ENCODE results near the gene IL36B.

The IL36B gene

GRCh38 chr2:113058998-113059960, 6.6 kb upstream of the IL36B start, which contains the start of gene IL36RN:
Gene IL36RN, plus strand, starts transcription at chr2:113059198. Its CDS starts 241 bp downstream, at chr2:113059439.
- TF ChIP-seq TAF1 (IDR thresholded peaks at IDR 0.05; ENCODE audit: low read depth, low read length) = no peak
- no peak for TF ChIP-seq POU2F2 (IDR thresholded peaks at IDR 0.05; ENCODE audit: low read depth, low read length)
- FAIRE-seq (no peak), DNase-seq (ENCODE audit: insufficient read length, low spot score) (no peak)

DNA sequence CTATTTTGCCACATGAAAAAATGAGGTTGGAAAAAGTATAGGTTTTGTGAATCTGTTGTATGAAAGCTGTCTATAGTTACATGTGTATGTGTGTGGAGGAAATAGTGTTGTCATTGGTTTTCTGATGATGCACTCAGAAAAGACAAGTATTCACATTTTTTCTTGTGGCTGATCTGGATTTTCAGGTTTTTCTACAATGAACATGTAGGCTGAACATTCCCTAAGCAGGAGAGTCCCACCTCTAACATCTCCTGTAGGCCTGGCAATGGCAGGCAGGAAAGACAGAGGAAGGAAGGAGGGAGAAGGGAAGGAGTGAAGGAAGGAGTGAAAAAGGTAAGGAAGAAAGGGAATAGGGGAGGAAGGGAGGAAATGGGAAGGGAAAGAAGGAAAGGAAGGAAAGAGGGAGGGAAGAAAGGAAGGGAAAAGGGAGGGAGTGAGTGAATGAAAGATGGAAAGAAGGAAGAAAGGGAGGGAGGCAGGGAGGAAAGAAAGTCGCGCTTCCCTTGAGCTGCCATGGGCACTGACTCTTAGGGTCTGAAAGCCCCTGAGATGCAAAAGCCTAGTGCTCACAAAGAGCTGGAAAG, 5.8 kb upstream of the IL36B start:
- FAIRE-seq = no peak
- no peak for DNase-seq (ENCODE audit: insufficient read length, low spot score)

DNA sequence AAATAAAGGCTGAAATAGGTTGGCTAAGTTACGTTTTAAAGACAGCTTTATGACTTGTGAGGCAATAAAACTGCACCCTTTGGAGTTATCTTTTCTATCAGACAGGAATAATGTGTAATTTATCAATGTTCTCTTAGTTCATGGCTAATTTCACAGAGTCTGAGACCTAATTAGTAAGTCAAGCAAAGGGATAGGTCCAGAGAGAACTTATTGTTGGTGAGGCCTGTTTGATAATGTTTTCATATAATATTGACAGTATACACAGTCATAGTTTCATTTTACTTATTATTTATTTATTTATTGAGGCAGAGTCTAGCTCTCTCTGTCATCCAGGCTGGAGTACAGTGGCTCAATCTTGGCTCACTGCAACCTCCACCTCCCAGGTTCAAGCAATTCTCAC, 4.5 kb upstream of the IL36B start:
- DNase-seq (ENCODE audit: insufficient read length, low spot score) (no peak), FAIRE-seq (no peak)
- TF ChIP-seq POU2F2 (IDR thresholded peaks at IDR 0.05; ENCODE audit: low read depth, low read length) = no peak
- TF ChIP-seq TAF1 (IDR thresholded peaks at IDR 0.05; ENCODE audit: low read depth, low read length) = no peak
- no peak for TF ChIP-seq POLR2A (IDR thresholded peaks at IDR 0.05; ENCODE audit: low read depth, low read length)
- TF ChIP-seq POLR2AphosphoS5 (IDR thresholded peaks at IDR 0.05; ENCODE audit: low read depth, low read length) = no peak
- no peak for TF ChIP-seq PAX5 (IDR thresholded peaks at IDR 0.05; ENCODE audit: insufficient read depth, low read length, severe bottlenecking)
- TF ChIP-seq SPI1 (IDR thresholded peaks at IDR 0.05; ENCODE audit: low read depth, low read length) = no peak

More for the DNA sequence above, 5.8 kb upstream of the IL36B start:
- TF ChIP-seq POLR2A (IDR thresholded peaks at IDR 0.05; ENCODE audit: low read depth, low read length) = no peak
- TF ChIP-seq SPI1 (IDR thresholded peaks at IDR 0.05; ENCODE audit: low read depth, low read length) = no peak
- TF ChIP-seq POU2F2 (IDR thresholded peaks at IDR 0.05; ENCODE audit: low read depth, low read length) = no peak
- no peak for TF ChIP-seq POLR2AphosphoS5 (IDR thresholded peaks at IDR 0.05; ENCODE audit: low read depth, low read length)

GRCh38 chr2:113056521-113056920, 3.9 kb upstream of the IL36B start:
- no peak for DNase-seq (ENCODE audit: insufficient read length, low spot score)
- no peak for FAIRE-seq
- no peak for TF ChIP-seq POLR2AphosphoS5 (IDR thresholded peaks at IDR 0.05; ENCODE audit: low read depth, low read length)
- TF ChIP-seq TAF1 (IDR thresholded peaks at IDR 0.05; ENCODE audit: low read depth, low read length) = no peak
- no peak for TF ChIP-seq POU2F2 (IDR thresholded peaks at IDR 0.05; ENCODE audit: low read depth, low read length)
- TF ChIP-seq POLR2A (IDR thresholded peaks at IDR 0.05; ENCODE audit: low read depth, low read length) = no peak
- TF ChIP-seq SPI1 (IDR thresholded peaks at IDR 0.05; ENCODE audit: low read depth, low read length) = no peak
- TF ChIP-seq PAX5 (IDR thresholded peaks at IDR 0.05; ENCODE audit: insufficient read depth, low read length, severe bottlenecking) = no peak

DNA sequence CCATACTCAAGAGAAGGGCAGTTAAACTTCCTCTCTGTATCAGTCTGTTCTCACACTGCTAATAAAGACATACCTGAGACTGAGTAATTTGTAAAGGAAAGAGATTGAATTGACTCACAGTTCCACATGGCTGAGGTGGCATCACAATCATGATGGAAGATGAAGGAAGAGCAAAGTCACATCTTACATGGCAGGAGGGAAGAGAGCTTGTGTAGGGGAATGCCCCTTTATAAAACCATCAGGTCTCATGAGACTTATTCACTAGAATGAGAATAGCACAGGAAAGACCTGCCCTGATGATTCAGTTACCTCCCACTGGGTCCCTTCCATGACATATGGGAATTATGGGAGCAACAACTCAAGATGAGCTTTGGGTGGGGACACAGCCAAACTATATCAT, 1.4 kb upstream of the IL36B start:
- no peak for FAIRE-seq
- no peak for DNase-seq (ENCODE audit: insufficient read length, low spot score)
- no peak for TF ChIP-seq POU2F2 (IDR thresholded peaks at IDR 0.05; ENCODE audit: low read depth, low read length)
- TF ChIP-seq PAX5 (IDR thresholded peaks at IDR 0.05; ENCODE audit: insufficient read depth, low read length, severe bottlenecking) = no peak
- TF ChIP-seq SPI1 (IDR thresholded peaks at IDR 0.05; ENCODE audit: low read depth, low read length) = no peak
- TF ChIP-seq TAF1 (IDR thresholded peaks at IDR 0.05; ENCODE audit: low read depth, low read length) = no peak
- TF ChIP-seq POLR2AphosphoS5 (IDR thresholded peaks at IDR 0.05; ENCODE audit: low read depth, low read length) = no peak
- TF ChIP-seq POLR2A (IDR thresholded peaks at IDR 0.05; ENCODE audit: low read depth, low read length) = no peak

DNA sequence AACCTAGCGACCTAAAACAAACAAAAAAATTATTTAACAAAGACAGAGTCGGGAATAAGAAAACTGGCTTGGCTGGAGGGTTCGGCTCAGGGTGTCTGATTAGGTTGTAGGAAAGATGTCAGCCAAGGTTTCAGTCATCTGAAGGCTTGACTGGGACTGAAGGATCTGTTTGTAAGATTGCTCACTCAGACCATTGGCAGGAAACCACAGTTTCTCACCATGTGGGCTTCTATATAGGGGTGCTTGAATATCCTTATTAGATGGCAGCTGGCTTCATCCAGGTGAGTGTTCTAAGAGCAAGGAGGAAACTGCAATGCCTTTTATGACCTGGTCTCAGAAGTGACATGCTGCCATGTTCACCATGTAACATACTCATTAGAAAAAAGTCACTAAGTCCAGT, 999 bp upstream of the IL36B start:
- no peak for TF ChIP-seq PAX5 (IDR thresholded peaks at IDR 0.05; ENCODE audit: insufficient read depth, low read length, severe bottlenecking)
- no peak for FAIRE-seq
- DNase-seq (ENCODE audit: insufficient read length, low spot score) = no peak

GRCh38 chr2:113050921-113051895, 1.5 kb downstream of the IL36B start:
- DNase-seq (ENCODE audit: insufficient read length, low spot score) = no peak
- TF ChIP-seq POLR2AphosphoS5 (IDR thresholded peaks at IDR 0.05; ENCODE audit: low read depth, low read length) = no peak
- no peak for TF ChIP-seq POLR2A (IDR thresholded peaks at IDR 0.05; ENCODE audit: low read depth, low read length)
- no peak for TF ChIP-seq TAF1 (IDR thresholded peaks at IDR 0.05; ENCODE audit: low read depth, low read length)
- FAIRE-seq = no peak

DNA sequence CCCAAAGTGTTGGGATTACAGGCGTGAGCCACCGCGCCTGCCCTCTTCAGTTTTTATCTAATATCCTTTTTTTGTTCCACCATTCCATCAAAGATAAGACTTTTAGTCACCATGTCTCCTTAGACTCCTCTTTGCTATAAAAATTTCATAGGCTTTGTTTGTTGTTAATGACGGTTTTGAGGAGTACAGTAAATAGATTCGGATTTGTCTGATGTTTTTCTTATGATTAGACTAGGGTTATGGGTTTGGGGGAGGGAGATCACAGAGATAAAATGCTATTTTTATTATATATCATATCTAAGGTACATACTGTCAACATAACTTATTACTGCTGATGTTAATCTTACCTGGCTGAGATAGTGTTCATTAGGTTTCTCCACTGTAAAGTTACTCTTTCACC, 6.2 kb downstream of the IL36B start:
- no peak for DNase-seq (ENCODE audit: insufficient read length, low spot score)
- TF ChIP-seq POLR2AphosphoS5 (IDR thresholded peaks at IDR 0.05; ENCODE audit: low read depth, low read length) (no peak), SPI1 (IDR thresholded peaks at IDR 0.05; ENCODE audit: low read depth, low read length) (no peak), POU2F2 (IDR thresholded peaks at IDR 0.05; ENCODE audit: low read depth, low read length) (no peak), POLR2A (IDR thresholded peaks at IDR 0.05; ENCODE audit: low read depth, low read length) (no peak), PAX5 (IDR thresholded peaks at IDR 0.05; ENCODE audit: insufficient read depth, low read length, severe bottlenecking) (no peak), TAF1 (IDR thresholded peaks at IDR 0.05; ENCODE audit: low read depth, low read length) (no peak)
- no peak for FAIRE-seq

DNA sequence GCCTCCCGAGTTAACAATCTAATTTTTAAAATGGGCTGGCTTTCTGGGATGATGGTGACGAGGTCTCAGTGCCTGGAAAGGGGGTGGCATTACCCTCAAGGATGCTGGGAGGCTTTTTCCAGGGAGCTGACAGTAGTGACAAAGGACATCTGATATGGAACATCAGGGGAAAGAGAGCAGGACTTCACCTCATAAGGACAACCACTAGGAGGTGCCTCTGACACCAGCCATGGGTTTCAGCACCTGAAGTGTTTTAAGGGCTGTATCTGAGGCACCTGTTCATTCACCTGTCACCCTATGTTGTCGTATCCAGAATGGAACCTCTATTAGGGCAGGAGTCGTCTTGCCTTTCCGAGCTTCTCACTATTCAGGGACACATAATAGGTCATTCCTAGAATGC, 10.8 kb downstream of the IL36B start:
- TF ChIP-seq POLR2A (IDR thresholded peaks at IDR 0.05; ENCODE audit: low read depth, low read length) (no peak), PAX5 (IDR thresholded peaks at IDR 0.05; ENCODE audit: insufficient read depth, low read length, severe bottlenecking) (no peak), POLR2AphosphoS5 (IDR thresholded peaks at IDR 0.05; ENCODE audit: low read depth, low read length) (no peak), TAF1 (IDR thresholded peaks at IDR 0.05; ENCODE audit: low read depth, low read length) (no peak), SPI1 (IDR thresholded peaks at IDR 0.05; ENCODE audit: low read depth, low read length) (no peak), POU2F2 (IDR thresholded peaks at IDR 0.05; ENCODE audit: low read depth, low read length) (no peak)
- no peak for DNase-seq (ENCODE audit: insufficient read length, low spot score)
- FAIRE-seq = no peak
